ENCODE data around the gene ACTR3C.

DNA sequence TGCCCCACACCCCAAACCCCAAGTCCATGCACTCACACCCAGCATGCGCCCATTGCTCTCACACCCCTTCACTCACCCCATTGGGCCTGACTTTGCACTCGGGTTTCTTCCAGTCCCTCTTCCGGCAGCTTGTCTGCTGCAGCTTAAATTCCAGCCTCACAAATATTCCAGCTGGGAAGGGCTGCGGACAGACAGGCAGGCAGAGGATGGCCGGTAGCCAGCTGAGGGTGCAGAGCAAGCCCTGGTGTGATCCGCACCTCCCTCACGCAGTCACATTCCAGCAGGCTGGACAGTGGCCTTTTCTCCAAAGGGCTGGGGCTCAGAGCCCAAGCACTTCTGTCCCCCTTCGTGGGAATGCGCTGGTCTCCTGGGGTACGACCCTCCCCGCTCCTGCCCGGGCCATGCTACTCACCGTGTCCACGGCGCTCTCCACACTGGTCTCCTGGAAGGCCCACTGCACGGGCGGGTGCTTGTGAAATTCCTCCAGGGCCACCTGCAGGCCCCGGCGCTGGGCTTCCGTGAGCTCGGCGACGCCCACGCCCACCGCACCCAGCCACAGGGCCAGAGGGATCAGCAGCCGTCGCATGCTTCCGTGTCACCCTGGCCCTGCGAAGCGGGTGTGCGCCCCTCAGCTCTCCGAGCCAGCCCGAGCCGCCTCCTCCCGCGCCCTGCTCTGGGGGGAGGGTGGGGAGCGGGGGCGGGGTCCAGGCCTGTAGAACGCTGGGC is 16.8 kb upstream of the ACTR3C start:
- TF ChIP-seq TAF1 (IDR thresholded peaks at IDR 0.05; ENCODE audit: borderline replicate concordance, low read depth, low read length) (no peak), POLR2AphosphoS5 (IDR thresholded peaks at IDR 0.05; ENCODE audit: low read depth, low read length) (no peak), JUND (IDR thresholded peaks at IDR 0.05) (no peak), TCF12 (IDR thresholded peaks at IDR 0.05) (no peak), FOXM1 (IDR thresholded peaks at IDR 0.05; ENCODE audit: low read depth) (no peak), RCOR1 (IDR thresholded peaks at IDR 0.05; ENCODE audit: low read length) (no peak)
- TF ChIP-seq, protein P1, sequence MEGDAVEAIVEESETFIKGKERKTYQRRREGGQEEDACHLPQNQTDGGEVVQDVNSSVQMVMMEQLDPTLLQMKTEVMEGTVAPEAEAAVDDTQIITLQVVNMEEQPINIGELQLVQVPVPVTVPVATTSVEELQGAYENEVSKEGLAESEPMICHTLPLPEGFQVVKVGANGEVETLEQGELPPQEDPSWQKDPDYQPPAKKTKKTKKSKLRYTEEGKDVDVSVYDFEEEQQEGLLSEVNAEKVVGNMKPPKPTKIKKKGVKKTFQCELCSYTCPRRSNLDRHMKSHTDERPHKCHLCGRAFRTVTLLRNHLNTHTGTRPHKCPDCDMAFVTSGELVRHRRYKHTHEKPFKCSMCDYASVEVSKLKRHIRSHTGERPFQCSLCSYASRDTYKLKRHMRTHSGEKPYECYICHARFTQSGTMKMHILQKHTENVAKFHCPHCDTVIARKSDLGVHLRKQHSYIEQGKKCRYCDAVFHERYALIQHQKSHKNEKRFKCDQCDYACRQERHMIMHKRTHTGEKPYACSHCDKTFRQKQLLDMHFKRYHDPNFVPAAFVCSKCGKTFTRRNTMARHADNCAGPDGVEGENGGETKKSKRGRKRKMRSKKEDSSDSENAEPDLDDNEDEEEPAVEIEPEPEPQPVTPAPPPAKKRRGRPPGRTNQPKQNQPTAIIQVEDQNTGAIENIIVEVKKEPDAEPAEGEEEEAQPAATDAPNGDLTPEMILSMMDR (IDR thresholded peaks at IDR 0.05) = no peak
- TF ChIP-seq, protein P2, sequence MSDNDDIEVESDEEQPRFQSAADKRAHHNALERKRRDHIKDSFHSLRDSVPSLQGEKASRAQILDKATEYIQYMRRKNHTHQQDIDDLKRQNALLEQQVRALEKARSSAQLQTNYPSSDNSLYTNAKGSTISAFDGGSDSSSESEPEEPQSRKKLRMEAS (IDR thresholded peaks at IDR 0.05; ENCODE audit: low read depth) = no peak
